GM19438 (cell line): ENCODE results near the gene GLB1L3.
A peak's percentile ranks its signal among the peaks of the same experiment; 100 is the strongest.

Experiments
- ATAC-seq: cut with Tn5 transposase; IDR thresholded peaks from one replicate; pipeline ENCODE4 v1.9.1; 2021; ENCODE audit warnings: low read depth; ENCODE audit not compliant: unreplicated experiment

GLB1L3 gene

DNA sequence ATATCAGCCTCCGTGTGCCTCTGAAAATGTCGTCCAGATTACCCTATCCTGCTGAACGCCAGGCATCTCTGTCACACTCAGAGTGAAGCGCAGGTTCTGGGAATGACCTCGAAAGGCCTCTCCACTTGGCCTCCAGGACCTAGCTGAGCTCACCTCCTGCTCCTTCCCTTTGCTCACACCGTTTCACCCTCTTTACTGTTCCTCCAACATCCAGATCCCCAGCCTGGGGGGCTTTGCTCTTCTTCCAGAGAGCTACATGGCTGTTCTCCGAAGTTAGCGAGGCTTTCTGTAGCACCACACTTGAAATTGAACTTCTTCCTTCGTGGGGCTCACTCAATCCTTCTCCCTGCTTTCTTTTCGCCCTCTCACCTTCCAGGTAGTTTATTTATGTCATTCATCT lies 83.5 kb downstream of the GLB1L3 start:
- ATAC-seq, result no peak

DNA sequence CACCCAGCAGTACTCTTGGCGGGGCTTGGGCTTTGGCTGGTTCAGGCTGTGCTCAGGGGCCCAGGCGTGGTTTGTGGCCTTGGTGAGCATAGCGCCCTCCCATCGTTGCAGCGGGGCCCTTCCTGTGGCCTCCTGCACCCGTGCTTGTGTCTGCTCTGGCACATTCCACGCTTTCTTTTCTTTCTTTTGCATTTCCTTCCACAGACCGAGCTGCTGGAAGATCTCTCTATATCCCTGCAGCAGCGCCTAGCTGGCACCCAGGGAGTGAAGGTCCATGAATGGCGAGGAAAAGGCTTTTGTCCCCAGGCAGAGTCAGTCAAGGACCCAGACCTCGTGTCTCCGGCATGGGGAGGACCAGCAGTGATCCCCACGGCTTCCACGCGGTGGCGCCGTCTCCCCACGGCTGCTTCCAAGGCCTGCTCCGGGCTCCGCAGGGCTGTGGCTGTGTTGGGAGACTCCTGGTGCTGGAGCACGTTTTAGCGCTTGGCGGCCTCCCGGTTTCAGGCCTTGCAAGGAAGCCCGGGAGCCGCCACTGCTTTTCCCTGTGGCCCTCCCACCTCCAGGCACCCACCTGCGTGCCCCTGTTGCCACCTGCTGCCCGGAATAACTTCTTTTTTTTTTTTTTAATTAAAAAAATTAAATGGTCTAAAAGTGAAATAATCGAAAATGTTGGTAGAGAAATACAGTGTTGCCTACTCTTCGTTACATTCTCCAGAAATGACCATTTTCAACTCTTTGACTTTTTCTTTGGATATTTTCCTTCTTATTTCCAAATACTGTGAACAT lies 84.1 kb downstream of the GLB1L3 start:
- peak; percentile 92 for ATAC-seq

- no peak for ATAC-seq
These were observed 85.5 kb downstream of the GLB1L3 start for GRCh38 chr11:134361661-134362060.

DNA sequence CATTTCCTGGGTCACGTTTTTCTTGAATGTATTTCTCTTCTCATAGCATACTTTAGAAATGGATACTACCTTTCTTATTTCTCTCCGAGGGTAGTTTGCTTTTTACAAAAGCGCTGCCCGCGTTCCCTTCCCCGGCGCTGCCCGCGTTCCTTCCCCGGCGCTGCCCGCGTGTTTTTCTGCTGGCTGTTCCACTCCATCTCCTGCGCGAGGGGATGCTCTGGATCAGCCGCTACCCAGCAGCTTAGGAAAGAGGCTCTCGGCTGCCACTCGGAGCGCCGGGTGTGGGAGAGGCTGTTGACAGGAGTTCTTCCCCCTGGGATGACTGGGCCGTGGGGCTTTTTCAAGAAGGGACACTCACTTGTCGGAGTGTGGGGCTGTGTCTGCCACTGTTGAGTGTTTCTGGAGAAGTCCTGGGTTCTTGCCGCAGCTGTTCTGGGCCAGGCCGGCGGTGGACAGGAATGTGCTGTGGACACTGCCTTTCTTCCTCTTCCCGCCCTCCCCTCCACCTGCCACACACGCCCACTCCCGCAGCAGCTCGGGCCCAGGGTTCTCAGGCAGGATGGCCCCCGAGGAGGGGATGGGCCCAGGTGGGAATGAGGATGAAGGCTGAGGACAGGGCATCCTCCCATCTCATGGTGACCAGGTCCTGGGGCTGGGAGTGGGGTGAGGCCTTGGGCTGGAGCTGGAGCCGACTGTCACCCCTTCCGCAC lies 86.2 kb downstream of the GLB1L3 start:
- ATAC-seq, result no peak

GRCh38 chr11:134363161-134363560 lies 87.0 kb downstream of the GLB1L3 start:
- no peak for ATAC-seq

- no peak for ATAC-seq
These were observed 87.4 kb downstream of the GLB1L3 start for GRCh38 chr11:134363592-134363991.

DNA sequence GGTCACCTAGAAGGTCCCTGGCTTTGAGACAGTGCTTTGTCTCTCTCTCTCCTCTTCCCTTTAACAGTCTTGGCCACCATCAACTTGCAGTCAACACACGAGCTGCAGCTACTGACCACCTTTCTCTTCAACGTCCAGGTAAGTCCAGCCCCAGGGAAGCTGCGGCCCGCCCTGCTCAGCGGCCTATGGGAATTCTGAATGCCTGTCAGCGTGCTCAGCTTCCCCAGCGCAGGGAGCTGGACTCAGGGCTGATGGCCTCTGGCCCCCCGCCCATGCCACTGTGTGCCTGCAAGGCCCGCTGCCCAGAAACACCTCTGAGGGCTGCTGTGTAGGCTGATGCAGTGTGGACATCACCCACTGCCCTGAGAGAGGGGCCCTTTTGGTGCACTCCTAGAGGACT lies 88.1 kb downstream of the GLB1L3 start:
- ATAC-seq, result no peak

GRCh38 chr11:134365011-134365925 lies 89.1 kb downstream of the GLB1L3 start:
- ATAC-seq, result no peak

DNA sequence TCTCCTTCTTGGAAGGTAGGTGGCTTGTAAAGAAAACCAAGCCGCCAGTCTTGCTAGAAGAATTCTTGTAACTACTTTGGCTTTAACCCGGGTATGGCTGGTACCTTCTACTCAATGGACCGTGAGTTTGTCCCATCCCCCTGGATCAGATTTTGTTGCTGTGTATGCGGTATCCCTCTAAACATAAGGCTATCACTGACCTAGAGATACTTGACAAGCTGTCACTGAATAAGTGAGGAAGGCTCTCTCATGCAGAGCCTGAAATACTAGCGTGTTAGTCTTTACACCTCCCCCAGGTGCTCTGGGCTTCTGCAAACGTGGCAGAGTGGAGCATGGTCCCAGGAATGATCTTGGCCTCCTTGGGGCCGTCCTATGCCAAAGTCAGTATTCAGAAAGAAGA lies 90.1 kb downstream of the GLB1L3 start:
- no peak for ATAC-seq

GRCh38 chr11:134367781-134368180 lies 91.6 kb downstream of the GLB1L3 start:
- ATAC-seq, result no peak
